AG09319 (cell line): ENCODE measurements around the gene GLIS1.
A peak's percentile ranks its signal among the peaks of the same experiment; 100 is the strongest.

Source experiments
- DNase-seq: peaks from one replicate; pipeline ENCODE4 v3.0.0-alpha.2; 2010; ENCODE audit warnings: low read depth; ENCODE audit errors: extremely low read depth
- CTCF ChIP-seq: IDR thresholded peaks from 2 replicates; pipeline ENCODE4 v1.5.1; 2011; ENCODE audit warnings: low read depth, mild to moderate bottlenecking, inconsistent platforms, low read length, moderate library complexity

Gene GLIS1

DNA sequence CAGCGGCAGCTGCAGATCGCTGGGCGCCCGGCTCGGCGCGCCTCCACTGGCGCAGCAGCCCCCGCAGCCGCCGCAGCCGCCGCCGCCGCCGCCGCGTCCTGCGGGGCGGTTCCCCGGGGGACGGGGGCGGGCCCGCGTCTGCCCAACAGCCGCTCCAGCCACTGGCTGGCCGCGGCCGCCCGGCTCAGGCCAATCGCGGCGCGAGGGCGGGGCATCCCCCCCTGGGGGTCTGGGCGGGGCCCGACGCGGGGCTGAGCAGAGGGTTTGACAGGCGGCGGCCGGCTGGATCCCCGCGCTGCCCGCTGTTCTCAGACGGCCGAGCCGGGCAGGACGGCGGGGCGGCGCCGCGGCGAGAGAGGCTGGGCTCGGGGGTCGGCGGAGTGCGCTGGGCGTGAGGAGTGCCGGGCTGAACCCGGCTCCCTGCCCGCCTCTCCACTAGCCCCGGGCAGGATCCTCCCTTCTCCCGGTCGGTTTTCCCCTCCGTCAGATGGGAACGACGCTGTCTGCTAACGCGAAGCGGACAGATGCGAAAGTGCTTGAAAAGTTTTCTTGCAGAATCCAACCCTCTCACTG is at the start of gene GLIS1:
GLIS1 (minus strand) TSS at position 56 of the 573 bp plus-strand sequence. CDS start 1,100 bp downstream, outside the sequence.
- no peak for TF ChIP-seq CTCF
- DNase-seq, result peak; percentile 44

DNA sequence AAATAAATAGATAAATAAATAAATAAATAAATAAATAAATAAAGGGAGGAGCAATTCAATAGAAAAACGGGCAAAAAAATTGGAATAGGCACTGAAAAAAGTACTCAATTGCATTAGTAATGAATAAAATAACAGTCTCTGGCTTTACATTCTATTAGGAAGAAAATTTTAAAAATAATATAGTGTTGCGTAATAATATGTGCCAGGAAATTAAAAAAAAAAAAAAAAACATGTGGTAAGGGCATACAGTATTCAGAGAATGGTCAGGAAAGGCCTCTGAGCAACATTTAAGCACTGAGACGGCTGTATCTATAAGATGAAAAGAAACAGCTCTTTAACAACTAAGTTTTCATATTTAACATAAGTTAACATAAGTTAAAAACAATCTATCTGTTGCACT is 48.7 kb upstream of the GLIS1 start:
- TF ChIP-seq CTCF, result no peak
- no peak for DNase-seq

- no peak for TF ChIP-seq CTCF
- DNase-seq, result no peak
These were observed 44.1 kb upstream of the GLIS1 start for GRCh38 chr1:53783056-53783455.

DNA sequence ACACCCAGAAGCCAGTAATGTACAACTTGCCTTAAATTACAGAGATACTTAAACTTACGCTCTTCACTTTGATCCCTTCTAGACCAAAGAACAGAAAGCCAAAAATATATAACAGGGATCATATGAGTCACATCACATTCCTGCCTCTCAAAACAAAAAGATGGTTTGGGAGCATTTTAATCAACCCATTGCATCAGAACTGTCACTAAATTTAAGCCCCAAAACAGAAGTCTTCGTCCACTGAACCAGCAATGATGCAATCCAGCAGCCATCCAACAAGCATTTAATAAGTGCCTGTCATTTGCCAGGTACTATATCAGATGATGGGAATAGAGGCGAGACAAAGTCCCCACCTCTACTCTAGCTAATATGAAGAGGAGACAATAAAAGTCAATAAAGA is 42.7 kb upstream of the GLIS1 start:
- DNase-seq, result no peak
- TF ChIP-seq CTCF, result no peak

DNA sequence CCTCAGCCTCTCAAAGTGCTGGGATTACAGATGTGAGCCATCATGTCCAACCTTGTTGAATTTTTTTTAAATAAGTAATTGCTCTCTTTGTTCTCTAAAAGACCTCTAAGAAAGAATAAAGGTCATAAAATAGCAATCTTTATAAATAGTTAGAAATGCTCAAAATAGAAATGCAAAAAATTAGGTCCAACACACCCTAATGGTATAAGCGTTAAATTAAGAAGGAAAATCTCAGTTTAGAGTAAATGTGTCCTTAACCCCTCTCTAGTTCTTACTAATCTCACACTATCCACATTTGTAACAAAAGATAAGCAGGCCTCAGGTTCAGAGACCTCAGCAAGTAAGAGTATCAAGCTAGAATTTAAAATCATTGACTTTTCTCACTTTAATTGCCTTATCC is 38.3 kb upstream of the GLIS1 start:
- no peak for TF ChIP-seq CTCF
- DNase-seq, result no peak

DNA sequence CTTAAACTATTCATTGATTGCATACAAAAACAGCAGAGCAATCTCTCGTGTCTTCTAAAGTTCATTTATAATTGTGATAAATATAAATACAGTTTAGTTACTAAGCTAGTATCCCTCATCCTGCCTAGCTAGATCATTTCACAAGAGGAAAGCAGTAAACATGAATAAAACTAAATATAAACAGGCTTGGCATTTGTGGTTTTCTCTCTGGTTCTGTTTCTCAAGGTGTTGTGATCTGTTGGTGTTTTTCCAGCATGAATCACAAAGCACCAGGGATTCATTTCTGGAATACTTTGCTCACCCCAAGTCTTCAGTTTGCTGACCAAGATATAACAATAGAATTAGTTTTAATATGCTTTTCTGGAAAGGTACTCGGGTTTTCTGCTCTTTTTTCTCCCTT is 32.7 kb upstream of the GLIS1 start:
- TF ChIP-seq CTCF, result no peak
- DNase-seq, result peak; percentile 61

- TF ChIP-seq CTCF, result no peak
- no peak for DNase-seq
These were observed 30.8 kb upstream of the GLIS1 start for GRCh38 chr1:53769780-53770179.
